Heart left ventricle (tissue), 16 donors: Measurements from ENCODE around the gene ARHGAP26. TPM values are rescaled to one million over a fixed set of nuclear protein-coding genes. Genes with fewer than 3 reads are reported as not detected.

Experiments used
- ATAC-seq, 4 donors: fragments of 200-7000 bp; cut with Tn5 transposase; one replicate each; pipeline ENCODE4 v1.9.1; 2020 to 2022; ENCODE audit warnings: moderate library complexity in 4 of 4, mild to moderate bottlenecking in 3 of 4, moderate number of reproducible peaks in 1 of 4
- DNase-seq, 5 donors: peaks; one replicate each; pipeline ENCODE4 v3.0.0-alpha.2; 2020
- H3K27ac ChIP-seq, 12 donors: fragments of 200-600 bp; sonication (generic) in 4 of 12; one replicate each; pipeline versions ENCODE4 v1.5.0 to v1.8.0; 2016 to 2022; ENCODE audit warnings: mild to moderate bottlenecking in 2 of 12
- H3K27me3 ChIP-seq, 9 donors: fragments of 200-600 bp; sonication (generic) in 2 of 9; one replicate each; pipeline versions ENCODE4 v1.5.1 to v1.8.0; 2016 to 2022; ENCODE audit warnings: mild to moderate bottlenecking in 3 of 9
- H3K36me3 ChIP-seq, 9 donors: fragments of 200-600 bp; sonication (generic) in 2 of 9; one replicate each; pipeline versions ENCODE4 v1.5.0 to v1.8.0; 2018 to 2022; ENCODE audit warnings: mild to moderate bottlenecking in 2 of 9
- H3K4me1 ChIP-seq, 12 donors: fragments of 200-600 bp; sonication (generic) in 4 of 12; one replicate each; pipeline versions ENCODE4 v1.5.0 to v1.8.0; 2016 to 2022; ENCODE audit warnings: mild to moderate bottlenecking in 3 of 12
- H3K4me3 ChIP-seq, 12 donors: fragments of 200-600 bp; sonication (generic) in 4 of 12; one replicate each; pipeline versions ENCODE4 v1.5.0 to v1.8.0; 2017 to 2022; ENCODE audit warnings: mild to moderate bottlenecking in 9 of 12, moderate library complexity in 4 of 12
- H3K9me3 ChIP-seq, 12 donors: fragments of 200-600 bp; sonication (generic) in 4 of 12; one replicate each; pipeline versions ENCODE4 v1.5.0 to v1.8.0; 2016 to 2022; ENCODE audit warnings: mild to moderate bottlenecking in 1 of 12
- CTCF ChIP-seq, 12 donors: fragments of 200-600 bp; sonication (generic) in 4 of 12; IDR thresholded peaks; one replicate each; pipeline versions ENCODE4 v1.5.0 to v1.8.0; 2018 to 2022; ENCODE audit warnings: antibody characterized with exemption in 12 of 12, mild to moderate bottlenecking in 5 of 12
- POLR2A ChIP-seq, 2 donors: fragments of 450-650 bp; IDR thresholded peaks; one replicate each; pipeline ENCODE4 v1.6.1; 2017; ENCODE audit warnings: antibody characterized with exemption in 2 of 2, mild to moderate bottlenecking in 2 of 2, moderate library complexity in 2 of 2
- WGBS, 4 donors: extraction: QIAGEN DNeasy Blood & Tissue Kit in 2 of 4; methylation state at CpG; one replicate each; pipeline versions ENCODE4 v1.1.5 to v1.1.7; 2013 to 2018; 5-methylcytosine and 5-hydroxymethylcytosine counted together
- intact Hi-C, 10 donors: fragments of 100-400 bp; cut with DNase I; formaldehyde crosslinking; loops; one replicate each; pipeline versions ENCODE4 v1.11.1 to v1.14.2; 2022
- polyA plus RNA-seq, 2 donors: library from polyadenylated mRNA; stranded (reverse); fragments of 200-250 nt; gene quantifications; one replicate each; pipeline ENCODE4 v1.2.3, GENCODE V29; 2013
- total RNA-seq, 9 donors: library from RNA; depleted of rRNA in 2 of 9; stranded (reverse); fragments of >200 nt in 2 of 9; fragmentation: NEBNext Ultra II Directional in 3 of 9; extraction: Animal tissue kit (Norgen Biotek cat#: 25700) in 3 of 9; gene quantifications; one replicate each; pipeline versions ENCODE4 v1.1.0 to v1.2.4, GENCODE V29; 2016 to 2023
- donor health status: ischemic (EF 13 %, LVEDD 7.1; RV severe dilation, severe dysfunction).
- donor health status: healthy with polysubstance abuse.
- donor health status: DM: no; HTN: yes; CAD: no.
- donor health status: DM: no; HTN: no; CAD: no.
- donor health status: ischemic (EF 25% LVEDD 6.9; RV normal size, moderate dysfunction).
- donor health status: ischemic (EF 25% LVEDD 5.7; RV mildly dilated, moderate dysfunction).
- donor health status: healthy.
- donor health status: DM: yes; HTN: yes; CAD: no.
- donor health status: ischemic (EF 35%, LVEDD 5.7; RV mildly dilated, moderate dysfunction).
- donor health status: nonischemic (EF 11% LVEDD 7.7; RV severe dilation, severe dysfunction).
- donor health status: DM: yes; HTN: yes; CAD: no.
- donor health status: PGD.
- donor health status: ischemic (EF 29% LVEDD 5.4; RV normal size, mild dysfunction).
- donor health status: nonischemic (EF 23%, LVEDD 6.1; RV moderate dilation, normal function).

ARHGAP26 gene
- total and polyA plus RNA-seq, 11 donors = 11.9 to 52.1 (median 33.7) TPM

- ATAC-seq (peak; percentile 44 to 78 (median 68)), DNase-seq (peak in 1 of 5 donors; percentile 39)
- Histone ChIP-seq H3K4me3 (no peak overlapping the region), H3K4me1 (peaks cover 0 to 25% (median 11%) of the 10 kb centered on the region in 12 donors), H3K36me3 (peaks cover 0 to 1% (median 0%) of the 10 kb centered on the region in 9 donors), H3K9me3 (no peaks in the 10 kb centered on the region), H3K27me3 (no peaks in the 10 kb centered on the region), H3K27ac (no peak overlapping the region)
- intact Hi-C loops = loop anchor here in 2 of 10 donors (10.0 kb wide), 2 partner anchors 45 to 165 kb away; no protein-coding TSS in a partner anchor
- WGBS, 4 donors = 60 to 67% (median 65%) methylated on average over 10 of the region's 10 CpGs
- no peak for TF ChIP-seq CTCF (IDR thresholded peaks at IDR 0.05)
Measured at GRCh38 chr5:143229896-143230675, 459.9 kb downstream of the ARHGAP26 start.

DNA sequence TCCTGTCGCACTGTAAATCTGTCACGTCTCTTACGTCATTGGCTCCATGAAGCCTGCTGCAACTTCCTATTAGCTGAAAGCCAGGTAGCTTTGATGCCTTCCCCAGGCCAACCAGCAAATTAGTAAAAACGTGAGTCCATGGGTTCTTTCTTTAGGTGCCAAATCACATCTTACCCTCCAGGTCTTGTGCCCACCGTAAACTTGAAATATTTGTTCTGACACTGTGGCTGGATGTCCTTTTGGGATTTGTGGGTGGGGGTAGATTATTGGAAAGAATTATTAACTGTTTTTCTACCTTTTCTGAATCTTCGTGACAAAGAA, 460.5 kb downstream of the ARHGAP26 start:
- intact Hi-C loops = no loop called here
- no peak overlapping the region for H3K27ac ChIP-seq
- ATAC-seq (no peak), DNase-seq (no peak)
- H3K4me3 ChIP-seq = no peak overlapping the region
- no peaks in the 10 kb centered on the region for H3K9me3 ChIP-seq
- H3K27me3 ChIP-seq = no peaks in the 10 kb centered on the region
- TF ChIP-seq POLR2A (IDR thresholded peaks at IDR 0.05) (no peak), CTCF (IDR thresholded peaks at IDR 0.05) (no peak)
- WGBS, 4 donors = 82 to 89% (median 87%) methylated on average over 6 of the region's 6 CpGs
- no peaks in the 10 kb centered on the region for H3K36me3 ChIP-seq
- H3K4me1 ChIP-seq = peaks cover 0 to 25% (median 11%) of the 10 kb centered on the region in 12 donors

DNA sequence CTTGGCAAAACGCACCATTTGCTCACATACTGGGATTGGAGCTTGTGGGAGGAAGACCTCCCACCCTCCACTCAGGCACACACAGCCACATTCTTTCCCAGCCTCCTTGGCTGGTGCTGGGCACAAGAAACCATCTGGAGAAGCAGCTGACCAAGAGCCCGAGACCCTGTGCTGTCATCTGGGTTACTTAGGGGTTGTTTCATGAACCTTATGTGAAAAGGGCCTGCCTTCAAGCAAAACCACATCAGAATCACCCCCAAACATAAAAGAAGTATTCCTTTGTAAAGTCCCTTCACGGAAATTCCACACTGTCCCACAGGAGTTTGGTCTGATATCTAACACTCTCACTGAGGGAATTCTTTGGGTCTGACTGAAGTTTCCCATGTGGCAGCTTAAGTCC, 461.2 kb downstream of the ARHGAP26 start:
- intact Hi-C loops = no loop called here
- DNase-seq (no peak), ATAC-seq (no peak)
- Histone ChIP-seq H3K27me3 (no peaks in the 10 kb centered on the region), H3K9me3 (no peaks in the 10 kb centered on the region), H3K4me3 (no peak overlapping the region), H3K27ac (no peak overlapping the region), H3K36me3 (no peaks in the 10 kb centered on the region), H3K4me1 (peaks cover 0 to 25% (median 11%) of the 10 kb centered on the region in 12 donors)
- TF ChIP-seq POLR2A (IDR thresholded peaks at IDR 0.05) (no peak), CTCF (IDR thresholded peaks at IDR 0.05) (no peak)
- 48 to 71% (median 67%) methylated on average over 3 of the region's 3 CpGs for WGBS, 4 donors

GRCh38 chr5:143231973-143232812, 462.0 kb downstream of the ARHGAP26 start:
- Histone ChIP-seq H3K4me3 (no peak overlapping the region), H3K36me3 (no peaks in the 10 kb centered on the region), H3K27me3 (no peaks in the 10 kb centered on the region), H3K27ac (no peak overlapping the region), H3K4me1 (peaks cover 0 to 22% (median 11%) of the 10 kb centered on the region in 12 donors), H3K9me3 (no peaks in the 10 kb centered on the region)
- DNase-seq = no peak
- TF ChIP-seq CTCF (IDR thresholded peaks at IDR 0.05) = no peak
- no peak for TF ChIP-seq POLR2A (IDR thresholded peaks at IDR 0.05)
- intact Hi-C loops = no loop called here
- WGBS, 4 donors = 95 to 97% (median 95%) methylated on average over 7 of the region's 7 CpGs
- no peak for ATAC-seq
